ENCODE measurements around the gene PANK3. TPM values are rescaled to one million over a fixed set of nuclear protein-coding genes. Genes with fewer than 3 reads are reported as not detected.

The PANK3 gene
- total RNA-seq, 1 donor from 2014 or later: 264 TPM

Small RNA genes lying within 50 kb of the gene (small RNA-seq; reads per million reads assigned to genes)
- gene MIR103A1: 1.1 reads per million, percentile 68 among the genes with 10 or more reads in this experiment

Other genes with a start within 250 kb of the PANK3 start
- 236 TPM for gene RARS1, start 92.9 kb downstream of the PANK3 start, total RNA-seq
- gene FBLL1, start 50.1 kb downstream of the PANK3 start, total RNA-seq: 64.8 TPM

Measured in frontal cortex (tissue), 1 donor.